Stimulated activated CD4-positive, alpha-beta T cell treated with anti-CD3 and anti-CD28 coated beads, TNF-alpha, amount 100 ng/mL, for 4 hours (primary cell): ENCODE data around the gene KLHDC9.

Experiments
- DNase-seq, 3 experiments: peaks; one replicate each; pipeline ENCODE4 v3.0.0-alpha.2; 2020; ENCODE audit warnings: low read depth in 3 of 3

The KLHDC9 gene

DNA sequence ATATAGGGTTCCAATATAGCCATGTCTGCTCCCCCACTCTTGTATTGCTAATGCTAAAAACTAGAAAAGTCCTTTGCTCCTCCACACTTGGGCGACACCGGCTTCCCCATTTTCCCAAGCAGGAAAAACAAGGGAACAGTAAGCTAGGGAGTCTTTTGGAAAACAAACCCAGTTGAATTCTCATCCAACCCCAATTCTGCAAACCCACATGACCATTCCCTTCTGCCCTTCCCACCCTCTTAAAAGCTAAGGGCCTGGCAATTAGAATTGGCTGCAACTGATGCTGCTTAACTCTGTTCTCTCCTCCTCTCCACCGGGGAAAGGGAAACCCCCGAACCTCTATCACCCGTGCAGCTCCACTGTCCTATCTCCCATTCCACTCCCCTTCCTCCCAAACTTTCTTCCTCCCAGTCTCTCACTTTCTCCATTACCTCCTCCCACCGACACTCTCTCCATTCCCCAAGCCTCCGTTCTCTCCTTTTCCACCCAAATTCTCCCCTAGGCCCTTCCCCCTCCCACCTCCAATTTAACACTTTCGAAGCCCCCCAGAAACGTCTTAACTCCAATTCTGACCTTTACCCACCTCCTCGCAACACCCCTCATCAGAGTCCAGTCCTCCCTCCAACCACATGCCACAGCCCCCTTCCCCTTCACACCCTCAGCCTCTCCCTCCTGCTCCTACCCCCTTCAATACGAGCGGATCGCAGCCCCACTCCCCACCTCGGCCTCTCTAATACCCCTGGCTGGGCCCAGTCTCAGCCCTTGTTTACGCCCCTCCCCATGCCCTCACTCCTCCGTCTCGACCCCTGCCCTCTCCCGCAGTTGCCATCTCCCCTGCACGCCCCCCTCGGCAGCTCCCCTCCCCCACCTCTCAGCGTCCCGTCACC, 33.6 kb downstream of the KLHDC9 start:
- DNase-seq: peak in 1 of 3 experiments; percentile 32

DNA sequence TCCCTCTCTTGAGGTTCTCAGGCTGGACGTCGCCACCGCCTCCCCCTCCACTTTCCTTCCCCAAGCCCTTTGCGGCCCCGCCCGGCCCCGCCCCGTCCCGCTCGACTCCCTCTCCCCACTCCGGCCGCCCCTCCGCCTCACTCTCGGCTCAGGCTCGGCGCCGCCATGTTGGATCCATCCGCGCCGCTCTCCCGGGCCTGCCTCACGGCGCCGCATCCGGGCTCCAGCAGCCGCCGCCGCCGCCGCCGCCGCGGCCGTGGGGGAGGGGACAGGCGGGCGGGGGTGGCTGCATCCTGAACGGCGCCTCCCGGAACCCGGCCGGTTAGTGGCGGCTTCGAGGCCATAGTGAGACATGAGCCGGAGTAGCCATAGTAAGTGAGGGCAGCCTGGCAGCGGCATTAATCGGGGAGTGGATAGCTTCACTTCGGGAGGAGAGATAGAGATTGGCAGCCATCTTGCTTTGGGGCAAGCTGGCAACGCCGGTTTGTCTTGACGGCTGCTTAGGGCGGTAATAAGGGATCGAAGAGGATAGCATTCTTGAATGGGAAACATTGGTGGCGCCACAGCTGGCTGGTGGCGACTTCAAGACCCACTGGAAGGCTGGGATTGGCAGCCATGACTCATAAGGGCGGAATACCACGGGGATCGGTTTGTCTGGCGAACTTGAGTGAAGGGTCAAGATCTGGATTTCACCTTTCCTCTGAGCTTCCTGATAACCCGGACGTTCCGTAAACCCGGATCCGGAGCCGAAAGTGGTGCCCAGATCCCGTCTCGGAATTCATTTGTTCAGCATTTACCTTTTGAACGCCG, 34.5 kb downstream of the KLHDC9 start, which contains the start of gene DEDD:
TSS of gene DEDD (minus strand) at position 258 of the 810 bp plus-strand sequence. CDS start 8,205 bp downstream, outside the sequence.
- DNase-seq: peak; percentile 80 to 87 (median 82)

DNA sequence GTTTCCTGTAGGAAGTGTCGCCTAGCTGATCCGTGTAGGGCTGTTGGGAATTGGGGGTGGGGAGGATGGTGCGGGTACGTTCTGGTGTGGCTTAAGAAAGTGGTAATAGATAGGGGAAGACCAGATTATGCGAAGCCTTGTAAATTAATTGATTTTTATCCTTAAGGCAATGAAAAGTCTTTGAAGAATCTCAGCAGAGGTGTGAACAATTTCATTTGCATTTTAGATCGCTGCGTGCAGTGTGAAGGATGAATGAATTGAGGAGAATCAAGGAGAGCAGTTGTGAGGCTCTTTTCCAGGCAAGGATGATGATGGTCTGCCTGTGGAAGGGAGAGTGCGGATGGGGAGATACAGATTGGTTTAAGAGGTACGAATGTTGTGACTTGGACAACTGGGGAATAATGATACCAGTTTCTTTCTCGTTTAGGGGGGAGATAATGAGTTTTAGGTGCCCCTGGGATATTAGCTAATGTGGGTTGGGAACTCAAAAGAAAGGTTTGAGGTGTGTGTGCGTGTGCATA, 35.1 kb downstream of the KLHDC9 start:
- DNase-seq: no peak

DNA sequence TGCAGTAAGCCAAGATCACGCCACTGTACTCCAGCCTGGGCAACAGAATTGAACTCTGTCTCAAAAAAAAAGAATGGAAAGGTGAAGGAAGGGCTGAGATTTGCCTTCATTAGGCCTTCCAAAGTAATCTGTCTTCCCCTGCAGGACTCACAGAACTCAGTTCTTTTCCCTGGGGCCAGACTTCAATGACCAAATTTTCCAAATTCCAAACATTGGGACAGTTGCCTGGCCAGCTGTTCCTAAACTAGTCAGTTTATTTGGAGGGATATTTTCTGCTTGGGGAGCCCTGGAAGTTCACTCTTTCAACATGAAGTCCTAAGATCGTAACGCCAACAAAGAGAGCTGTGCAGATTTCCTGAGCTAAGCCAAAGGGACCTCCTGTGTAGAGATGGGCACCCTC, 39.7 kb downstream of the KLHDC9 start:
- no peak for DNase-seq

DNA sequence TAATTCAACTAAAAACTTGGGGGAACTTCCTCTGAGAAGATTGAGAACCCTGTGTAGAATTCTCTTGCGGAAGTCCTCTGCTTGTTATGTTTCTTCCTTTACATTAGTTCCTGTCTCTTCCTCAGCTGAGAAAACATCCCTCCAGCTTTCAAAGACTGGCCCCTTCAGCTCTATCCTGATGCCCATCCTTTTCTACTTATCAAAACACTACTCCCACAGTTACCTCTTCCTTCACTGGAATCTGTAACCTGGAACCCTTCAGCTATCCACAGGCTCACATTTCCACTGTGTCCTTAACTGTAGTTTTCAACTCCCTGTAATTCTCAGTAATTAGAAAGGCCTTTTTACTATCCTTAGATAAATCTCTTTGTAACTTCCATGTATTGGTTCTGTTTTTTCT, 40.3 kb downstream of the KLHDC9 start:
- no peak for DNase-seq

DNA sequence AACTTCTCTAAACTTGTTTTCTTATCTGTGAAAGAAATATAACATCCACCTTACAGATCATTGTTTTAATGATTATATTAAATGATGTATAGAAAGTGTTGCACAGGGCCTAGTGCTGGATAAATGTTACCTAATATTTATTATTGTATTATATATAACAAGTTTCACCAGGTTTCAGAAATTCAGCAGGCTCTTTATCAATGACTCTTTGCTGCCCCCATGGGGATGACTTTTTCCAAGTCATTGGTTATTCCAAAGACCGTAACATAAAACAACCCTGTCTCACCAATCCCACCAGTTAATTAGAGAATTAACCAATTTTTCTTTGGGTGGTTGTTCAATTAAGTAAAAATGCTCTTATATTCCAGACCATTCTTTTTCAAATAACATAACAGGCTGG, 41.6 kb downstream of the KLHDC9 start:
- DNase-seq: peak in 1 of 3 experiments; percentile 34

DNA sequence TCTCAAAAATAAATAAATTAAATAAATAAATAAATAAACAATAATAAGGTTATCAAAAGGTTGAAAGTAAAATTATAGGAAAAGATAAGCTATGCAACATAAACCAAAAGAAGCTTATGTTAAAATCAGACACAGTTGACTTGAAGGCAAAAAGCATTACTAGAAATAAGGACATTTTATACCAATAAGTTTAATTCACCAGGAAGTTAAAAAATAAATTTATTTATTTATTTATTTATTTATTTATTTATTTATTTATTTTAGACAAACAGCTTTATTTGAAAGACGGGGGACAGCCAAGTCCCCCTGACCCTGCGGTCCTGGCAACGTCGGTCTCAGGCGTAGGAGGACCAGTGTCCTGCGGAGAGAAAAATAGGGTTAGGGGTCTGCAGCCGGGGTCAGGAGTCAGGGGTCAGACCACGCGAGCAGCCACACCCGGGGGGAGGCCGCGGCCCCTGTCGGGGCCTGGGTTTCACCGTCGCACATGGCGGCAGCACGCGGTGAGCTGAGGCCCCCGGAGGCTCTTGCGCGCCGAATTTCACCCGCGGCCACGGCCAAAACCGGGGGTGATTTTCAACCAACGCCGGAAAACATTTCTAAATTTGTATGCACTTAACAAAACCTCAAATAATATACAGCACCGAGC, 42.7 kb downstream of the KLHDC9 start:
- DNase-seq: no peak

DNA sequence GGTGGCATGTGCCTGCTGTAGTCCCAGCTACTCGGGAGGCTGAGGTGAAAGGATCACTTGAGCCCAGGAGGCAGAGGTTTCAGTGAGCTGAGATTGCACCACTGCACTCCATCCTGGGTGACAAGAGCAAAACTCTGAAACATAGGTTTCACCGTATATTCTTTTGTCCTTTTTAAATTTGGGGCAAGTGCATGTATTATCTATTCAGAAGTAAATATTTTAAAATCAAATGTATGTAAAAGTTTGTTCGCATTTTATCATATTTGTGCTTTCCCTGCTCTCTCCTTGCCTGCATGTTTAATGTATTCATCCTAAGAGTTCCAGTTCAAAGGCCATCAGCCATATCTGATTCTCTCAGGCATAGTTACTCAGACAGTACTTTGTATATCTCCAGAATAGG, 47.7 kb downstream of the KLHDC9 start:
- no peak for DNase-seq
